ENCODE measurements around the gene NOC3L. TPM values are rescaled to one million over a fixed set of nuclear protein-coding genes. Genes with fewer than 3 reads are reported as not detected.

The NOC3L gene, protein sequence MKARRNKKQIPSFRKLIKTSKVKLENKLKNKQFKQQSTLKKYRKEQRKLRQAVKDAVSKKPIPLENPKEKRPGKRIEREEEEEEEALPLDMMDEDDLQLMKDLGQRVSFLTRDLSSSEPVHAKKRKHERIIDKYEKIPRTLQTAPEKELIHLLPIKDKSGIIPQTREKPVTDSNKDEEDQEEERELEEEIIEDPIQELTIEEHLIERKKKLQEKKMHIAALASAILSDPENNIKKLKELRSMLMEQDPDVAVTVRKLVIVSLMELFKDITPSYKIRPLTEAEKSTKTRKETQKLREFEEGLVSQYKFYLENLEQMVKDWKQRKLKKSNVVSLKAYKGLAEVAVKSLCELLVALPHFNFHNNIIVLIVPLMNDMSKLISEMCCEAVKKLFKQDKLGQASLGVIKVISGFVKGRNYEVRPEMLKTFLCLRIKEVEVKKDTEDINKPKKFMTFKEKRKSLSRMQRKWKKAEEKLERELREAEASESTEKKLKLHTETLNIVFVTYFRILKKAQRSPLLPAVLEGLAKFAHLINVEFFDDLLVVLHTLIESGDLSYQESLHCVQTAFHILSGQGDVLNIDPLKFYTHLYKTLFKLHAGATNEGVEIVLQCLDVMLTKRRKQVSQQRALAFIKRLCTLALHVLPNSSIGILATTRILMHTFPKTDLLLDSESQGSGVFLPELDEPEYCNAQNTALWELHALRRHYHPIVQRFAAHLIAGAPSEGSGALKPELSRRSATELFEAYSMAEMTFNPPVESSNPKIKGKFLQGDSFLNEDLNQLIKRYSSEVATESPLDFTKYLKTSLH
- total RNA-seq (27.2 and 31.3 TPM in 2 replicates), polyA plus RNA-seq (19.5 and 19.8 TPM in 2 replicates), polyA minus RNA-seq (ENCODE audit: low replicate concordance) (0.51 and 6.3 TPM in 2 replicates)
- polyA plus RNA-seq (2012), result 13.7 and 15.3 TPM in 2 replicates

DNA sequence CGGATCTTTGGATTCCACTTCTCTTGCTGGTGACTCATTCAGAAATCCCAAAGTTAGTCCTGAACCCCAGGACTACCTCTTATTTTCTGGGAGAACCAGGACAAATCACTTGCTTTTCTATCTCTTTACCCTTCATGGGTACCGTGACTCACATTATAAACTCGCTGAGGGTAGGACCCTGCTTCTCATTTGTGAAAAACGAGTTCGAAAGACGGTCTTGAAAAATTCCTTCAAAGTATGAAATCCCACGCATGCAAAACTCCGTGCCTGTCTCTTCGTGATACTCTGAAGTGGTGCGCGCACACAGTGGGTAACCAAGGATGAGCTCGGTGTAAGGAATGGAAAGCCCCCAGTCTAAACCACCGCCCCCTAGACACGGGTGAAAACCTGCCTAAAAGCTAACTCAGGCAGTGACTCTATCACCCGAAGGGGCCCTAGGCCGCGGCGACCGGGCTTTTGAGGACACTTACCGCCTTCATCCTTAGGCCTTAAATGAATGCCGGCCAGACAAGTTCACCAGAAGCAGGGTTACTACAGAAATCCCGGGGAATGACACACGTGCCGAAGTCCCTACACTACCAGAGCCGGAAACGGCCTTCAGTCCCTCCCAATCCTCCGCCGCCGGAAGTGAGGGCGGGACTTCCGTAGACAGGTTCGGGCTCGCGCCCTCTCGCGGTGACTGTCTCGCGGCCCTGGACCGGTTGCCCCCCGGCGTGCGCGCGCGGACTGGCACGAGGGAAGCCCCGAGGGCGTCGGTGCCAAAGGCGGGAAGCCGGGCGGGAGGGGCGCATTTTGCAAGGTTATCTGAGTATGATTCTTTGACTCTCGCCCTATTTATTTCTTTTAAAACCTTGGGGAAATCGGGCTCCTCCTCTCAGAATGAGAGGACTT, at the start of gene NOC3L:
Gene NOC3L, minus strand, starts transcription at position 580 of the 891 bp plus-strand sequence. Its CDS starts 101 bp downstream, at position 479.
- H3K36me3 ChIP-seq (ENCODE audit: control insufficient read depth, insufficient read depth, low read length), result peaks cover 1% of the 10 kb centered on the region

DNA sequence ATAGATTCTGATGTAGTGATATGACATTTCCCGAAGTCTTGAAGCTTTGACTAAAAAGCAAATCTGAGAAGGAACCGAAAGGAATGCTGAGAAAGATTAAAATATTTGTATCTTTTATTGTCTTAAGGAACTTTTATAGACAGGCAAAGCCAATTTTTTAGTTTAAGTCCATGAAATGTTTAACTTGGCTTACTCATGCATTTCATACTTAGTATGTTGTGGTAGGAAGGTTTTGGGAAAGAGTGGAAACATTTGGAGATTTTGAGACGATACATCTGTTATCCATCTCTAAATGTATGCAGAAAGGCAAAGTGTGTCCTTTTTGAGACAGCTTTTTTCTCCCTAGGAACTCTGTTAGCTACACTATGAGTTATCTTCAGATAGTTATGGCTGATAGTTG, 49.7 kb upstream of the NOC3L start:
- Histone ChIP-seq H4K20me1 (ENCODE audit: control insufficient read depth, extremely low read depth, insufficient read depth, low read length) (no peaks in the 10 kb centered on the region), H3K4me2 (ENCODE audit: extremely low read depth, insufficient read depth, low read length) (peak overlapping the region; percentile 57), H3K4me1 (ENCODE audit: control insufficient read depth, extremely low read depth, insufficient read depth, low read length) (no peaks in the 10 kb centered on the region), H3K27ac (ENCODE audit: insufficient read depth, low read length) (no peak overlapping the region), H3K9me3 (ENCODE audit: control insufficient read depth, insufficient read depth, low read depth, low read length) (no peaks in the 10 kb centered on the region), H3K36me3 (ENCODE audit: control insufficient read depth, insufficient read depth, low read length) (no peaks in the 10 kb centered on the region), H3K27me3 (ENCODE audit: control insufficient read depth, insufficient read depth, low read length) (no peaks in the 10 kb centered on the region), H3K79me2 (ENCODE audit: control insufficient read depth, insufficient read depth, low read length) (peaks cover 19% of the 10 kb centered on the region), H3K4me3 (replicated peaks in 1 of 4; ENCODE audit: control extremely low read depth in 1 of 4, insufficient read depth in 1 of 4, low read depth in 3 of 4, low read length in 4 of 4) (peak overlapping the region in 1 of 4 experiments; percentile 6), H2AFZ (ENCODE audit: low read length) (no peak overlapping the region), H3K9ac (ENCODE audit: insufficient read depth, low read length) (no peak overlapping the region)
- DNase-seq (ENCODE audit: low read depth in 2 of 2), result peak; percentile 62 to 76
- TF ChIP-seq, protein P1, sequence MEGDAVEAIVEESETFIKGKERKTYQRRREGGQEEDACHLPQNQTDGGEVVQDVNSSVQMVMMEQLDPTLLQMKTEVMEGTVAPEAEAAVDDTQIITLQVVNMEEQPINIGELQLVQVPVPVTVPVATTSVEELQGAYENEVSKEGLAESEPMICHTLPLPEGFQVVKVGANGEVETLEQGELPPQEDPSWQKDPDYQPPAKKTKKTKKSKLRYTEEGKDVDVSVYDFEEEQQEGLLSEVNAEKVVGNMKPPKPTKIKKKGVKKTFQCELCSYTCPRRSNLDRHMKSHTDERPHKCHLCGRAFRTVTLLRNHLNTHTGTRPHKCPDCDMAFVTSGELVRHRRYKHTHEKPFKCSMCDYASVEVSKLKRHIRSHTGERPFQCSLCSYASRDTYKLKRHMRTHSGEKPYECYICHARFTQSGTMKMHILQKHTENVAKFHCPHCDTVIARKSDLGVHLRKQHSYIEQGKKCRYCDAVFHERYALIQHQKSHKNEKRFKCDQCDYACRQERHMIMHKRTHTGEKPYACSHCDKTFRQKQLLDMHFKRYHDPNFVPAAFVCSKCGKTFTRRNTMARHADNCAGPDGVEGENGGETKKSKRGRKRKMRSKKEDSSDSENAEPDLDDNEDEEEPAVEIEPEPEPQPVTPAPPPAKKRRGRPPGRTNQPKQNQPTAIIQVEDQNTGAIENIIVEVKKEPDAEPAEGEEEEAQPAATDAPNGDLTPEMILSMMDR (conservative IDR thresholded peaks at IDR 0.05 in 1 of 2, IDR thresholded peaks at IDR 0.05 in 1 of 2; ENCODE audit: low read depth in 1 of 2, low read length in 2 of 2), result no peak
- no peak for TF ChIP-seq EZH2 (IDR thresholded peaks at IDR 0.05; ENCODE audit: low read length, missing control alignments)

More for the DNA sequence above, at the start of gene NOC3L:
- peak within 1 kb of the TSS; percentile 83 to 90 (median 87) for H3K4me3 ChIP-seq (replicated peaks in 1 of 4; ENCODE audit: control extremely low read depth in 1 of 4, insufficient read depth in 1 of 4, low read depth in 3 of 4, low read length in 4 of 4)
- H3K4me2 ChIP-seq (ENCODE audit: extremely low read depth, insufficient read depth, low read length), result peak within 1 kb of the TSS; percentile 77
- peak within 1 kb of the TSS; percentile 84 for H3K27ac ChIP-seq (ENCODE audit: insufficient read depth, low read length)
- no peaks in the 10 kb centered on the region for H3K27me3 ChIP-seq (ENCODE audit: control insufficient read depth, insufficient read depth, low read length)
- H3K9me3 ChIP-seq (ENCODE audit: control insufficient read depth, insufficient read depth, low read depth, low read length), result no peaks in the 10 kb centered on the region
- peaks cover 22% of the 10 kb centered on the region for H3K79me2 ChIP-seq (ENCODE audit: control insufficient read depth, insufficient read depth, low read length)
- TF ChIP-seq EZH2 (IDR thresholded peaks at IDR 0.05; ENCODE audit: low read length, missing control alignments), result no peak
- TF ChIP-seq, protein P1 (conservative IDR thresholded peaks at IDR 0.05 in 1 of 2, IDR thresholded peaks at IDR 0.05 in 1 of 2; ENCODE audit: low read depth in 1 of 2, low read length in 2 of 2), result peak; percentile 64 to 67
- peaks cover 4% of the 10 kb centered on the region for H3K4me1 ChIP-seq (ENCODE audit: control insufficient read depth, extremely low read depth, insufficient read depth, low read length)
- no peaks in the 10 kb centered on the region for H4K20me1 ChIP-seq (ENCODE audit: control insufficient read depth, extremely low read depth, insufficient read depth, low read length)
- peak within 1 kb of the TSS; percentile 64 for H3K9ac ChIP-seq (ENCODE audit: insufficient read depth, low read length)
- DNase-seq (ENCODE audit: low read depth in 2 of 2), result peak; percentile 94 to 95
- peak within 1 kb of the TSS; percentile 71 for H2AFZ ChIP-seq (ENCODE audit: low read length)
